HG02938 (cell line): ENCODE data around the gene TLR5.

Experiments
- ATAC-seq: cut with Tn5 transposase; IDR thresholded peaks from one replicate; pipeline ENCODE4 v1.9.1; 2021; ENCODE audit warnings: mild to moderate bottlenecking, moderate library complexity; ENCODE audit not compliant: unreplicated experiment

TLR5 gene

GRCh38 chr1:223152399-223152798, 9.4 kb upstream of the TLR5 start:
- no peak for ATAC-seq

GRCh38 chr1:223150443-223150842, 7.4 kb upstream of the TLR5 start:
- no peak for ATAC-seq

DNA sequence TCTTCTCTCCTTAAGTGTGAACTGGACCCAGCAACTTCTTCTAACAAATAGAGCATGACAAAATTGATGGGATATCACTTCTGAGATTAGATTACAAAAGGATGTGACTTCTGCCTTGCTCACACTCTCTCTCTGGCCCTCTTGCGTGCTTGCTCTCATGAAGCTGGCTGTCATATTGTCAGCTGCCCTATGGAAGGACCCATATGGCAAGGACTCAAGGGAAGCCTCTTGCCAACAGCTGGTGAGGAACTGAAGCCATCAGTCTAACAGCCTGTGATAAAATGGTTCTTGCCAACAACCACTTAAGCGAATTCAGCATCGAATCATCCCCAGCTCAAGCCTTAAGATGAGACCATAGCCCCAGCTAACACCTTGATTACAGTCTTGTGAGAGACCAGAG, 4.8 kb upstream of the TLR5 start:
- ATAC-seq, result no peak

DNA sequence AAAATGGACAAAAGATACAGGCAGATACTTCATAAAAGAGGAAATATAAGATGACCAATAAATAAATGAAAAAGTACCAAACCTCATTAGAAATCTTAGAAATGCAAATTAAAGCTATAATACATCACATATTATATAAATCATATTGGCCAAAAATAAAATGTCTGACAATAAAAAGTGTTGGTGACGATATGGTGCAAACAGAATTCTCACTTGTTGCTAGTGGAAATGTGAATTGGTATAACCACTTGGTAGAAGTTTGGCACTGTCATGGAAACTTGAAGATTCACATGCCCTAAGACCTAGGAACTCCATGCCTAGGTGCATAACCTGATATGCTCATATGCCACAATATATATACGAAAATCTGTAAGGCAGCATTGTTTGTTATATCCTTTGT, 4.4 kb upstream of the TLR5 start:
- ATAC-seq, result no peak

DNA sequence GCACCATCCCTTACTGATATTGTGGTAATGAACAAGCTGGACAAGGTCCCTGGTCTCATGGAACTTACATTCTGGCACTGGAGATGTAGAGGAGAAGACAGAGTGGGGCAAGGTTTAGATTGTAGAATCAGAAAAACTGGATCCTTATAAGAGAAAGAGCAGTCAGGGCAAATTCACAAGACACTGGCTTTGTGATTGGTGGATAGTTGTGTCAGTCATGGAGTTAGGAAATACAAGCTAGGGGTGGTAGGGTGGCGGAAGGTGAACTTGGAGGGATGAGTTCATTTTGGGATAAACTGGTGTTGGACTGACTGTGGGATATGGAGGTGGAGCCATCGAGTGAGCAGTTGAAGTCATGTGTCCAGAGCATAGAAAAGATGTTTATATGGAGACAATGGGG, 3.7 kb upstream of the TLR5 start:
- ATAC-seq, result no peak

- ATAC-seq, result no peak
Measured at GRCh38 chr1:223144914-223145313, 1.9 kb upstream of the TLR5 start.

DNA sequence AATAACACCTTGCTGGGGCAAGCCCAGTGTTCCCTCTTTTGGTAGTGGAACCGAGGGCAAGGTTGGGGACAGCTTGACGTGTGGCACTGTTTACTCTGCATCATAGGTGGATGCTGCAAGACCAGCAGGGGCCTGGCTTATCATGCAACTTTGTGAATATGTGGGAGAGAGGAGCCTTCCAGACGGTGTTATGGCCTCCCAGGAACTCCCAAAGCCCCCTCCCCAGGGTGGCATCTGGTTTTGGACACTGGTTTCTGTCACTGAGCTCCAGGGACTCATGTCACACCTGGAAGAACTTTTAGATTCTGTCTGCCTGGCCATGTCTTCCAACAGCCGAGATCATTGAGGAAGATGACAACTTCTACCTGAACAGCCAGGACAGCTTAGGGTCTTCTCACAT, 1.4 kb upstream of the TLR5 start:
- ATAC-seq, result no peak

DNA sequence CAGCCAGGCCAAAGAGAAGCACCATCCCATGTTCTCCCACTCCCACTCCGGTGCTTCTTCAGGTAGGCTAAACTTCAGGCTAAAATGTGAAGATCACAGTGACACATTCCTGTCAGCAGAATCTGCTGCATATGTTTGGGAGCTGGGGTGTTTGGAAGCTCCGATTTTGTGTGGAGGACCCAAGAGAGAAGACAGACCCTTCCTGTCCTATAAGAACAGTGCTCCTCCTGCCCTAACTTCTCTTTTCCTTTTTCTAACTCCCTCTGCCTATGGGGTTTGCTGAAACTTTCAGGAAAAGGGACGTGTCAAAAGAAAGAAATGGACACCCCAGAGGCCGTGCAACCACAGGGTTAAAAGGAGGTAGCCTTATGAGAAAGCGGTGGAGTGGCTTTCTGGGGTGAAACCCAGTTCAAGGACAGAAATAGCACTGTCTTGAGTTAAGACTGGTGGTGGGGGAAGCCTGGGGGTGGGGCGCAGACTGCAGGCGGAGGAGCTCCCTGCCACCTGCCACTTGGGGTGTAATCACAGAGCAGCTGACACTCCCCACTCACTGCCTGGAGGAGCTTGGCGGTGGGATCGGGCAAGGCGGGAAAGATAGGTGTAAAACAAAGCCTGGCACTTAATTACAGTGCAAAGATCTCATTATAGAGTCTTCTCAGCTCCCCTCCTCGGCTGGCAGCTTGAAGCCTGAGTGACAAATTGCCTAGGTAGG, 645 bp upstream of the TLR5 start:
- ATAC-seq, result peak; percentile 60

DNA sequence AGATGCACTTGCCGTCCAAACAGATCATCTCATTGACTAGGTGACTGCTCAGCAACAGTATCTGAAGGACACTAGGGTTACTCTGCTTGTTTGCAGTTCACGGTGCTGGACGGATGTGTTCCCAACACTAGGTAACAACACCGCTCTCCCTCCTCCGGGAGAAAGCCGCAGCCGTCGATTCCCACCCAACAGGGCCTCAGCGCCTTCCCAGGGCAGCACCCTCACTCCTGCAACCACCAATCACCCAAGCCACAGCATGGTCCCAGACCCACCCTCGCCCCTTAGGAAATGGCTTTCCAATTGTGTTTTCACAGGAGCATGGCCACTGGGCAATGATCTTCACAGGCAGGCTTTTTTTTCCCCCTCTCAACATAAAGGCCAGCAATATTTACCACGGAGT, 779 bp downstream of the TLR5 start:
- no peak for ATAC-seq

- no peak for ATAC-seq
Measured at GRCh38 chr1:223140611-223141405, 2.2 kb downstream of the TLR5 start.

DNA sequence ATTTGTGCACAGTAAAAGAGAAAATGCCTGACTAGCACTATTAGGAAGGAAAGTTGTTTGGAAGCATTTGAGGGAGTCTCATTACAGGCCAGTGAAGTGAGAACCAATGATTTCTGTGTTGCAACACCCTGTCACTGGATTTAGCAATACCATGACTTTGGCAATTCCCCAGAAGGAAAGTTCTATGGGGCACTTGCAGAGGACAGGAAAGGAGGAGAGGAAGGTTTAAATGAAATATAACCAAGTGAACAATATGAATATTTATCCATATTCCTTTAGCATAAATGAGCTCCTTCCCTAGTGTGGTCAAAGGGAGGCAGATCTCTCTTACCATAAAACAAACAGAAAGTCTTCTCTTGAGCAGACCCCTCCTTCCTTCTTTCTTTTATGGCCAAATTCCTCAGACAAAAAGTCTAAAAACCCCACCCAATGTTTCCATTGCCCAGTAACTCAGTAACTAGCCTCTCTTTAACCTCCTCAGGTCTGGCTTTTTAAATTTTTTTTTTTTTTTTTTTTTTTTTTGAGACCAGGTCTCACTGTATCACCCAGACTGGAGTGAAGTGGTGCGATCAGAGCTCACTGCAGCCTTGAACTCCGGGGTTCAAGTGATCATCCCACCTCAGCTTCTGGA, 5.5 kb downstream of the TLR5 start:
- no peak for ATAC-seq

GRCh38 chr1:223136086-223136485, 7.0 kb downstream of the TLR5 start:
- no peak for ATAC-seq

DNA sequence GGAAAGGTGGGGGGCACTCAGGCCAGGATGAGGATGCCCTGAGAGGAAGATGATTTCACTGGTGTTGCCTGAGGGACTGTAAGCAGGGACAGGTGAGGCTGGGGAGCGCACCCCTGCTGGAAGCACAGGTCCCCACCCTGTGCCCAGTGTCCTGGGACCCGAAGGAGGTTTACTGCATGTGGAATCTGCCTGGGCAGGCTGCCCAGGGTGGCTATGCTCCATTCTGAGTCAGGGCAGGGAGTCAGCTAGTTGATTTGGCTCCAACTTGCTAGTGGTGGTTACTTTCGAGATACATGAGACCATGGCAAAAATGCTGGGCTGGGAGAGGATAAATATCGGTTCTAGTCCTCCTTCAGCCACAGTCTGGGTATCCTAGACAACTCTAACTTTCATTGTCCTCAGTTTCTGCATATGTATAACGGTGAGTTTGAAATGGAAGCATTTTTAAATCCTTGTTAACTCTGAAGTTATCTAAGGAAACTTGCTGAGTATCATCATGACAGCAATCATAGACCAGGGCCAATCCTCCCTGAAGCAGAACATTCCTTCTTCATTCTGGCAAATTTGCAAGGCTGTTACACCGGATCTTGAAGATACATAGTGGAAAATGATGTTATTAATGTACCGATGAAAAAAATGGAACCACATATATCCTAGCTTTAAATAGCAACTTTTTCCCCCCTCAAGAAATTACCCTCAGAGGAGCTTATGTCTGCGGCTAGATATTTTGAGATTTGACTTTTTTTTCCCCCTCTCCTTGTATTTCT, 7.7 kb downstream of the TLR5 start:
- ATAC-seq, result no peak

DNA sequence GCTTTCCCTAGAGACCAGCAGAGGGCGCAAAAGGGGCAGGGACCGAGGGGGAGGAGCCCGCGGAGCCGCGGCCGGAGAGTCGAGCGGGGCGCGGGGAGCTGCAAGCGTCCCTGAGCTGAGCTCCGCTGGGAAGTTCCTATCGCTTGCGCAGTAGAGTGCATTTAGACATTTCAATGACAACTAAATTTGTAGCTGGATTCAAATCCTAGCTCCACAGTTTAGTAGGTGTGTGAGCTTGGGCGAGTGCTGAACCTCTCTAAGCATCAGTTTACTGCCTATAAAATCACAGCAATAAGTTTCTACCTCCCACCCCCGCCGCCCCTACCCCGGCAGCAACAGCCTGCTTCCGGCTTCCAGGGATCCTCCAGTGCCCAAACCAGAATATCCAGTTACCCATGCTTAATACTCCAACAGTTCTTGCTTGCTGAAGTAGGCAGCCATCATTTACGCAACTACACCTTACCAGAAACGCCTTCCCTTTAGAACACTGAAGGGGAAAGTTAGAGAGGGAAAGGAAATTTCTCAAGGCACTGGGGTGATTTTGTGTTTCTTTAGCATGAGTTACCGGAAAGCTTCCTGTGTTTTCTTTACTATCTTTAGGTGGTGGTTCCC, 9.1 kb downstream of the TLR5 start:
- ATAC-seq, result peak; percentile 71

GRCh38 chr1:223133306-223133823, 9.7 kb downstream of the TLR5 start:
- no peak for ATAC-seq

GRCh38 chr1:223129229-223129901, 13.7 kb downstream of the TLR5 start:
- no peak for ATAC-seq

DNA sequence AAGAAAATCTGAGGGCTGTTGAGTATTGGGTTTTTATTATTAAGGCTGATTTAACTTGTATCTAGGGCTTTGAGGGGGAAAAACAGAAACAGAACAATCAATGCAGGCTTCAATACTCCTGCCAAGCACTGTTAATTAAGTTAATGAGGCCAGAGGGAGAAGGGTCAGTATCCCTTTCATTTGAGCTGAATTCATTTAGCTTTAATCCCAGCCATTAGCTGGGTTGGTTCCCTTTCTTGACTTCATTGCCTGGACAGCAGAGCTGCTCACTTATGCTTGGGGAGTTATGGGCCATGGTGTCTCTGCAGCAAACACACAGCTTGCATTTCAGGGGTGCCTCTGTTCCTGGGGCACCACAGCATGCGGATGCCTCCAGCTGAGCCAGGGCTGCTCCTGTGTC, 16.3 kb downstream of the TLR5 start:
- ATAC-seq, result no peak

- ATAC-seq, result no peak
Measured at GRCh38 chr1:223125766-223126165, 17.3 kb downstream of the TLR5 start.

GRCh38 chr1:223123011-223123610, 19.9 kb downstream of the TLR5 start:
- ATAC-seq, result no peak

DNA sequence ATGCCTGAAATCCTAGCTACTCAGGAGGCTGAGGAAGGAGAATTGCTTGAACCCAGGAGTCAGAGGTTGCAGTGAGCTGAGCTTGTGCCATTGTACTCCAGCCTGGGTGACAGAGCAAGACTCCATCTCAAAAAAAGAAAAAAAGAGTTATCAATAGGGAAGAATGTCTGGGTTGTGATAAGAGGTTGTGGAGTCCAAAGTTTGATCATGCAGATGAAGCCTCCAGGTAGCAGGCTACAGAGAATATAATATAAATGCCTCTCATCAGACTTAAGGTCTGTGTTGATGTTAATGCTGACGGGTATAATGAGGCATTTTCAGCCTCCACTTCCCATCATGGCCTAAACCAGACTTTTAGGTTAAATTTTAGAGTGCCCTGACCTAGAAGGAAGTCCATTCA, 24.6 kb downstream of the TLR5 start:
- no peak for ATAC-seq
